NCI-H187 (cell line): ENCODE results near the gene EZH2.

Source experiments
- DNase-seq, 2 experiments: peaks; one replicate each; lab custom pipeline; 2025; lab: John Stamatoyannopoulos, UW

EZH2 gene

GRCh38 chr7:148898845-148899484 is 14.9 kb upstream of the EZH2 start:
- no peak for DNase-seq

GRCh38 chr7:148894591-148894990 is 10.5 kb upstream of the EZH2 start:
- DNase-seq, result no peak

GRCh38 chr7:148893071-148893470 is 9.0 kb upstream of the EZH2 start:
- DNase-seq, result no peak

- no peak for DNase-seq
Measured at GRCh38 chr7:148888300-148888699, 4.2 kb upstream of the EZH2 start.

GRCh38 chr7:148886844-148887243 is 2.8 kb upstream of the EZH2 start:
- DNase-seq, result no peak

- peak; percentile 87 to 96 for DNase-seq
Measured at GRCh38 chr7:148884299-148885022, 370 bp upstream of the EZH2 start.

- no peak for DNase-seq
Measured at GRCh38 chr7:148883266-148884048, 634 bp downstream of the EZH2 start.

GRCh38 chr7:148882841-148883265 is 1.2 kb downstream of the EZH2 start:
- peak in 1 of 2 experiments; percentile 45 for DNase-seq

- no peak for DNase-seq
Measured at GRCh38 chr7:148882192-148882591, 1.9 kb downstream of the EZH2 start.

GRCh38 chr7:148878317-148878716 is 5.8 kb downstream of the EZH2 start:
- DNase-seq, result no peak

- no peak for DNase-seq
Measured at GRCh38 chr7:148877517-148877916, 6.6 kb downstream of the EZH2 start.

- DNase-seq, result no peak
Measured at GRCh38 chr7:148872188-148872587, 11.9 kb downstream of the EZH2 start.

GRCh38 chr7:148871551-148871950 is 12.5 kb downstream of the EZH2 start:
- no peak for DNase-seq

GRCh38 chr7:148871030-148871429 is 13.1 kb downstream of the EZH2 start:
- DNase-seq, result no peak

- DNase-seq, result no peak
Measured at GRCh38 chr7:148868378-148868674, 15.8 kb downstream of the EZH2 start.

GRCh38 chr7:148867596-148868377 is 16.3 kb downstream of the EZH2 start:
- DNase-seq, result no peak

GRCh38 chr7:148866362-148866761 is 17.7 kb downstream of the EZH2 start:
- no peak for DNase-seq

- no peak for DNase-seq
Measured at GRCh38 chr7:148865283-148865682, 18.8 kb downstream of the EZH2 start.

- DNase-seq, result no peak
Measured at GRCh38 chr7:148863324-148863723, 20.8 kb downstream of the EZH2 start.

GRCh38 chr7:148862481-148862880 is 21.6 kb downstream of the EZH2 start:
- DNase-seq, result no peak

GRCh38 chr7:148858489-148858888 is 25.6 kb downstream of the EZH2 start:
- DNase-seq, result no peak

GRCh38 chr7:148856891-148857290 is 27.2 kb downstream of the EZH2 start:
- no peak for DNase-seq

- no peak for DNase-seq
Measured at GRCh38 chr7:148856578-148856881, 27.6 kb downstream of the EZH2 start.
